Measurements from ENCODE around the gene TCF25. TPM values are rescaled to one million over a fixed set of nuclear protein-coding genes. Genes with fewer than 3 reads are reported as not detected.

The TCF25 gene
- total and polyA plus RNA-seq, 12 donors, result 177 to 438 (median 213) TPM

DNA sequence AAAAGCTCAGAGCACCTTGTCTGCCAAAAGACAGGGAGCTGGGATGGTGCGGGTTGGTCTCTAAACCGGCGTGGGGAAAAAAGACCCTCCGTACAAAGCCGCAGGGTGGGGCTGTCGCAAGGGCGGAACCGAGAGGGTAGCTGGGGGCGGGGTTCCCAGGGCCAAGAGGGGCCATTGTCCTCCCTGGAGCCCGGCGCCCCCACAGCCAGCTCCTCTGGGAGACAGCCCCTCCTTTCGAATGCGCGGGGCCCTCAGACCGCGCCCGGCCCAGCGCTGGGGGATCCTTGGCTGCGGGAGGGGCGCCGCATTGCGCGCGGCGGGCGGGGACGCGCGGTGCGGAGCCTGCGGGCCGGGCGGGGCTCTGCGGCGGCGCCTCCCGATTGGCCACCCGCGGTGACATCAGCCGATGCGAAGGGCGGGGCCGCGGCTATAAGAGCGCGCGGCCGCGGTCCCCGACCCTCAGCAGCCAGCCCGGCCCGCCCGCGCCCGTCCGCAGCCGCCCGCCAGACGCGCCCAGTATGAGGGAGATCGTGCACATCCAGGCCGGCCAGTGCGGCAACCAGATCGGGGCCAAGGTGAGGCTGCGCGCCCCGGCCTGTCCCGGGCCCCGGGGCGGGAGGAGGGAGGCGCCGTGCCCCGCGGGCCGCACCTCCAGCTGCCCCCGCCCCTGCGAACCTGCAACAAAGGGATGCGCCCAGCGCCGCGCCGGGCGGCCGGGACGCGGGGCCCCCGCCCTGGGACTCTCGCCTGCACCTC, 49.7 kb downstream of the TCF25 start, which contains the start of gene TUBB3:
TUBB3 (plus strand) TSS at position 459 of the 756 bp plus-strand sequence; CDS start at position 519, 60 bp downstream.
- no peaks in the 10 kb centered on the region for H3K9me3 ChIP-seq (replicated peaks in 1 of 3)
- peak within 1 kb of the TSS in 3 of 4 donors; percentile 3 to 67 (median 23) for H3K4me3 ChIP-seq
- intact Hi-C loops (cut with DNase I), result no loop called here
- H3K4me1 ChIP-seq (replicated peaks in 1 of 2), result peaks cover 31 to 66% of the 10 kb centered on the region in 2 donors
- DNase-seq, result peak; percentile 71 to 88 (median 82)
- H3K27ac ChIP-seq, result peak within 1 kb of the TSS; percentile 88 to 99 (median 97)
- WGBS, 4 donors, result 0 to 3% (median 1%) methylated on average over 9 to 81 of the region's 88 CpGs
- peak; percentile 83 to 98 for TF ChIP-seq POLR2A (IDR thresholded peaks at IDR 0.05)
- TF ChIP-seq, protein P1, sequence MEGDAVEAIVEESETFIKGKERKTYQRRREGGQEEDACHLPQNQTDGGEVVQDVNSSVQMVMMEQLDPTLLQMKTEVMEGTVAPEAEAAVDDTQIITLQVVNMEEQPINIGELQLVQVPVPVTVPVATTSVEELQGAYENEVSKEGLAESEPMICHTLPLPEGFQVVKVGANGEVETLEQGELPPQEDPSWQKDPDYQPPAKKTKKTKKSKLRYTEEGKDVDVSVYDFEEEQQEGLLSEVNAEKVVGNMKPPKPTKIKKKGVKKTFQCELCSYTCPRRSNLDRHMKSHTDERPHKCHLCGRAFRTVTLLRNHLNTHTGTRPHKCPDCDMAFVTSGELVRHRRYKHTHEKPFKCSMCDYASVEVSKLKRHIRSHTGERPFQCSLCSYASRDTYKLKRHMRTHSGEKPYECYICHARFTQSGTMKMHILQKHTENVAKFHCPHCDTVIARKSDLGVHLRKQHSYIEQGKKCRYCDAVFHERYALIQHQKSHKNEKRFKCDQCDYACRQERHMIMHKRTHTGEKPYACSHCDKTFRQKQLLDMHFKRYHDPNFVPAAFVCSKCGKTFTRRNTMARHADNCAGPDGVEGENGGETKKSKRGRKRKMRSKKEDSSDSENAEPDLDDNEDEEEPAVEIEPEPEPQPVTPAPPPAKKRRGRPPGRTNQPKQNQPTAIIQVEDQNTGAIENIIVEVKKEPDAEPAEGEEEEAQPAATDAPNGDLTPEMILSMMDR (IDR thresholded peaks at IDR 0.05), result no peak
- no peaks in the 10 kb centered on the region for H3K36me3 ChIP-seq (replicated peaks in 1 of 2)
- no peaks in the 10 kb centered on the region for H3K27me3 ChIP-seq

GRCh38 chr16:89923640-89924296, 50.4 kb downstream of the TCF25 start:
- peak in 5 of 7 donors; percentile 36 to 62 (median 57) for DNase-seq
- Histone ChIP-seq H3K4me1 (replicated peaks in 1 of 2) (peaks cover 25 to 59% of the 10 kb centered on the region in 2 donors), H3K9me3 (replicated peaks in 1 of 3) (no peaks in the 10 kb centered on the region), H3K27me3 (no peaks in the 10 kb centered on the region), H3K36me3 (replicated peaks in 1 of 2) (no peaks in the 10 kb centered on the region), H3K27ac (peak overlapping the region in 2 of 5 donors; percentile 97 to 99), H3K4me3 (peak overlapping the region in 1 of 4 donors; percentile 67)
- 0 to 5% (median 3%) methylated on average over 6 to 41 of the region's 41 CpGs for WGBS, 4 donors
- TF ChIP-seq POLR2A (IDR thresholded peaks at IDR 0.05), result no peak
- TF ChIP-seq, protein P1 (IDR thresholded peaks at IDR 0.05), result no peak
- intact Hi-C loops (cut with DNase I), result no loop called here

DNA sequence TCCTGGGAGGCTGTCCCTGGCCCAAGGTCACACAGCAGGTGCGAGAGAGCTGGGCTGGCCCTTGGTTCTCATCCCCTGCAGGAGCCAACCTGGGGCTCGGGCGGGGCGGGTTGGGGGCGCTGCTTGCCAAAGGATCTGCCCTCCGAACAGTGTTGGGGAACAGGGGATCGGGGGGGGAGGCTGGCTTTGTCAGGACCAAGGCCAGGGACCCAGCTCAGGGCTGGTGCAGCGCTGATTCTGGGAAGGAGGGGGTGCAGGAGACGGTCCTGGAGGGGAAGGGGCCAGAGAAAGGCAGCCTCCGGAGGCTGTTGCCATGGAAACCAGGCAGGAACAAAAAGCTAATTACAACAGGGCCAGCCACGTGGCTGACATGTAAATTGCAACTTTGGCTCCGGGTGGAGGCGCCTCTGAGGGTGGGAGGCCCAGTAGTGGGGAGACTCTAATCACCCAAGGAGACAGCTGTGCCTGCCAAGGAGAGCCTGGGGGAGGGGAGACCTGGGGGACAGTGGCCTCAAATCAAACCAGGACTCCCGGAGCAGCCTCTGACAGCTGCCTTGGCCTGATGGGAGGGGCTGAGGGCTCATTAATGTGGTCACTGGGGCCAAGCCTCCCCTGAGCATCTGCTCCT, 51.0 kb downstream of the TCF25 start:
- no peaks in the 10 kb centered on the region for H3K36me3 ChIP-seq (replicated peaks in 1 of 2)
- intact Hi-C loops (cut with DNase I), result no loop called here
- H3K4me1 ChIP-seq (replicated peaks in 1 of 2), result peaks cover 25 to 56% of the 10 kb centered on the region in 2 donors
- no peaks in the 10 kb centered on the region for H3K27me3 ChIP-seq
- TF ChIP-seq, protein P1 (IDR thresholded peaks at IDR 0.05), result no peak
- no peak for TF ChIP-seq POLR2A (IDR thresholded peaks at IDR 0.05)
- DNase-seq, result peak in 5 of 7 donors; percentile 35 to 54 (median 42)
- no peak overlapping the region for H3K27ac ChIP-seq
- peak overlapping the region in 1 of 4 donors; percentile 67 for H3K4me3 ChIP-seq
- no peaks in the 10 kb centered on the region for H3K9me3 ChIP-seq (replicated peaks in 1 of 3)
- 8 to 14% (median 11%) methylated on average over 9 to 14 of the region's 14 CpGs for WGBS, 4 donors

GRCh38 chr16:89924925-89925307, 51.5 kb downstream of the TCF25 start:
- Histone ChIP-seq H3K4me3 (no peak overlapping the region), H3K36me3 (replicated peaks in 1 of 2) (no peaks in the 10 kb centered on the region), H3K4me1 (replicated peaks in 1 of 2) (peaks cover 25 to 56% of the 10 kb centered on the region in 2 donors), H3K9me3 (replicated peaks in 1 of 3) (no peaks in the 10 kb centered on the region), H3K27ac (no peak overlapping the region), H3K27me3 (no peaks in the 10 kb centered on the region)
- 22 to 43% (median 32%) methylated on average over 3 to 4 of the region's 4 CpGs for WGBS, 4 donors
- TF ChIP-seq, protein P1 (IDR thresholded peaks at IDR 0.05), result no peak
- no peak for TF ChIP-seq POLR2A (IDR thresholded peaks at IDR 0.05)
- DNase-seq, result peak in 1 of 7 donors; percentile 11
- intact Hi-C loops (cut with DNase I), result no loop called here

Data from adrenal gland (tissue), 12 donors.